Spleen (tissue), 11 donors: ENCODE measurements around the gene DIRAS3. TPM values are rescaled to one million over a fixed set of nuclear protein-coding genes. Genes with fewer than 3 reads are reported as not detected.

Source experiments
- DNase-seq: peaks from one replicate; pipeline ENCODE4 v3.0.0-alpha.2; 2020
- H3K27ac ChIP-seq, 8 donors: fragments of 200-600 bp; sonication (generic) in 7 of 8; 1 replicate in 4 of 8; 2 replicates in 4 of 8; pipeline versions ENCODE4 v1.5.0 to v1.8.0; 2016 to 2021; ENCODE audit warnings: inconsistent platforms in 4 of 8, mild to moderate bottlenecking in 4 of 8, moderate library complexity in 1 of 8
- H3K27me3 ChIP-seq, 7 donors: fragments of 200-600 bp; sonication (generic) in 6 of 7; replicated peaks in 1 of 7; 1 replicate in 4 of 7; 2 replicates in 3 of 7; pipeline versions ENCODE4 v1.5.0 to v1.8.0; 2016 to 2021; ENCODE audit warnings: inconsistent platforms in 3 of 7, mild to moderate bottlenecking in 1 of 7
- H3K36me3 ChIP-seq, 6 donors: fragments of 200-600 bp; sonication (generic) in 5 of 6; 1 replicate in 4 of 6; 2 replicates in 2 of 6; pipeline versions ENCODE4 v1.5.0 to v1.8.0; 2016 to 2021; ENCODE audit warnings: inconsistent platforms in 2 of 6
- H3K4me1 ChIP-seq, 6 donors: fragments of 200-600 bp; sonication (generic) in 5 of 6; 1 replicate in 3 of 6; 2 replicates in 3 of 6; pipeline versions ENCODE4 v1.5.0 to v1.8.0; 2016 to 2021; ENCODE audit warnings: inconsistent platforms in 3 of 6
- H3K4me3 ChIP-seq, 8 donors: fragments of 200-600 bp; sonication (generic) in 7 of 8; 1 replicate in 4 of 8; 2 replicates in 4 of 8; pipeline versions ENCODE4 v1.5.0 to v1.8.0; 2016 to 2021; ENCODE audit warnings: inconsistent platforms in 4 of 8, mild to moderate bottlenecking in 4 of 8, moderate library complexity in 2 of 8
- H3K9me3 ChIP-seq, 8 donors: fragments of 200-600 bp; sonication (generic) in 7 of 8; 1 replicate in 4 of 8; 2 replicates in 4 of 8; pipeline versions ENCODE4 v1.5.0 to v1.8.0; 2016 to 2021; ENCODE audit warnings: inconsistent platforms in 4 of 8
- CTCF ChIP-seq, 11 experiments: fragments of 200-600 bp in 7 of 11; fragments of 450-650 bp in 4 of 11; sonication (generic) in 4 of 11; IDR thresholded peaks in 8 of 11; conservative IDR thresholded peaks in 3 of 11; 1 replicate in 7 of 11; 2 replicates in 4 of 11; pipeline versions ENCODE4 v1.4.0 to v1.8.0; 2016 to 2021; ENCODE audit warnings: antibody characterized with exemption in 11 of 11, inconsistent platforms in 4 of 11, mild to moderate bottlenecking in 1 of 11
- POLR2A ChIP-seq, 3 donors: fragments of 450-650 bp; IDR thresholded peaks; one replicate each; pipeline ENCODE4 v1.5.1; 2017; ENCODE audit warnings: antibody characterized with exemption in 3 of 3, mild to moderate bottlenecking in 1 of 3
- POLR2AphosphoS5 ChIP-seq, 3 donors: sonication (generic); formaldehyde crosslinking; IDR thresholded peaks; one replicate each; pipeline ENCODE4 v1.5.1; 2017; ENCODE audit warnings: antibody characterized with exemption in 3 of 3
- WGBS, 5 donors: extraction: QIAGEN DNeasy Blood & Tissue Kit in 3 of 5; methylation state at CpG; one replicate each; pipeline versions ENCODE4 v1.1.5 to v1.1.7; 2013 to 2018; 5-methylcytosine and 5-hydroxymethylcytosine counted together
- intact Hi-C: fragments of 100-400 bp; cut with DNase I; formaldehyde crosslinking; loops from one replicate; pipeline ENCODE4 v1.15.0; 2023; ENCODE audit warnings: low total_unique reads
- polyA plus RNA-seq, 3 donors: library from polyadenylated mRNA; stranded (reverse); fragments of 200-250 nt; gene quantifications; one replicate each; pipeline ENCODE4 v1.2.1, GENCODE V29; 2013
- total RNA-seq, 7 donors: library from RNA; depleted of rRNA in 3 of 7; stranded (reverse); fragments of >200 nt in 3 of 7; fragmentation: NEBNext Ultra II Directional in 4 of 7; extraction: Animal tissue kit (Norgen Biotek cat#: 25700) in 4 of 7; gene quantifications; one replicate each; pipeline versions ENCODE4 v1.1.0 to v1.2.1, GENCODE V29; 2016 to 2021
- donor health status: healthy with polysubstance abuse.
- donor health status: DM: no; HTN: no; CAD: no; lungs with moderate emphysema.
- donor health status: DM: no; HTN: no; CAD: no.
- donor health status: Bipolar disorder and iron deficiency.
- donor health status: healthy.
- donor health status: DM: no; HTN: no; CAD: no.
- donor health status: DM: yes; HTN: yes; CAD: no.

DIRAS3 gene
- total and polyA plus RNA-seq, 10 donors: 0.92 to 3.0 (median 1.5) TPM

GRCh38 chr1:68028566-68028965, 21.9 kb downstream of the DIRAS3 start:
- no peak overlapping the region for H3K4me3 ChIP-seq
- H3K27ac ChIP-seq: no peak overlapping the region
- no peaks in the 10 kb centered on the region for H3K27me3 ChIP-seq
- DNase-seq: no peak
- H3K36me3 ChIP-seq: no peaks in the 10 kb centered on the region
- no peaks in the 10 kb centered on the region for H3K9me3 ChIP-seq
- no peaks in the 10 kb centered on the region for H3K4me1 ChIP-seq
- intact Hi-C loops: no loop called here
- 76 to 83% (median 80%) methylated on average over 3 of the region's 3 CpGs for WGBS, 5 donors
- TF ChIP-seq POLR2A (IDR thresholded peaks at IDR 0.05) (no peak), POLR2AphosphoS5 (IDR thresholded peaks at IDR 0.05) (no peak), CTCF (IDR thresholded peaks at IDR 0.05 in 8 of 11, conservative IDR thresholded peaks at IDR 0.05 in 3 of 11) (no peak)

- 69 to 93% (median 76%) methylated on average over 2 of the region's 2 CpGs for WGBS, 5 donors
- intact Hi-C loops: no loop called here
These were observed 25.6 kb downstream of the DIRAS3 start for GRCh38 chr1:68024635-68025338.

DNA sequence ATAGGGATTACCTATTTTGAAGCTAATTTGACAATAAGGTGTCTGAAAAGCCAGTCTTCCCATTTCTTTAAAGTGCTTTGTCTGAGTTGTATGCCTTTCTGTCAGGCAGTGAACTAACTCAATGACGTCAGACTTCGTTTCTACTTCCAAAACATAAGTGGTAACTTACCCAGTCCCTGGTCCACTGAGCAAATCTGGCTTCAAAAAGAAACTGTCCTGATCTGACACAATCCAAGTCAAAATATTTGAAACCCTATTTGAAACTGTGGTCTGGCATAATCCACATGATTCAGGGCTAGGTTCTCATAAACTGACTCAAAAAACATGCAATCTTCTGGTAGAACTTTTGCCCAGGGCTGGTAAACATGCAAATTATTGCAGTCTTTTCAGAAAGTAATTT, 34.0 kb downstream of the DIRAS3 start:
- intact Hi-C loops: no loop called here
- no peaks in the 10 kb centered on the region for H3K36me3 ChIP-seq
- H3K4me3 ChIP-seq: no peak overlapping the region
- H3K27ac ChIP-seq: no peak overlapping the region
- 75 to 92% (median 83%) methylated on average over 2 of the region's 2 CpGs for WGBS, 5 donors
- no peaks in the 10 kb centered on the region for H3K9me3 ChIP-seq
- no peak for DNase-seq
- H3K27me3 ChIP-seq: no peaks in the 10 kb centered on the region
- TF ChIP-seq CTCF (IDR thresholded peaks at IDR 0.05 in 8 of 11, conservative IDR thresholded peaks at IDR 0.05 in 3 of 11) (no peak), POLR2A (IDR thresholded peaks at IDR 0.05) (no peak), POLR2AphosphoS5 (IDR thresholded peaks at IDR 0.05) (no peak)
- no peaks in the 10 kb centered on the region for H3K4me1 ChIP-seq

More at GRCh38 chr1:68024635-68025338, 25.6 kb downstream of the DIRAS3 start:
- Histone ChIP-seq H3K27ac (no peak overlapping the region), H3K27me3 (no peaks in the 10 kb centered on the region), H3K9me3 (no peaks in the 10 kb centered on the region), H3K4me1 (no peaks in the 10 kb centered on the region), H3K4me3 (no peak overlapping the region), H3K36me3 (no peaks in the 10 kb centered on the region)
- no peak for DNase-seq
- TF ChIP-seq CTCF (IDR thresholded peaks at IDR 0.05 in 8 of 11, conservative IDR thresholded peaks at IDR 0.05 in 3 of 11): no peak
- no peak for TF ChIP-seq POLR2A (IDR thresholded peaks at IDR 0.05)
- TF ChIP-seq POLR2AphosphoS5 (IDR thresholded peaks at IDR 0.05): no peak

DNA sequence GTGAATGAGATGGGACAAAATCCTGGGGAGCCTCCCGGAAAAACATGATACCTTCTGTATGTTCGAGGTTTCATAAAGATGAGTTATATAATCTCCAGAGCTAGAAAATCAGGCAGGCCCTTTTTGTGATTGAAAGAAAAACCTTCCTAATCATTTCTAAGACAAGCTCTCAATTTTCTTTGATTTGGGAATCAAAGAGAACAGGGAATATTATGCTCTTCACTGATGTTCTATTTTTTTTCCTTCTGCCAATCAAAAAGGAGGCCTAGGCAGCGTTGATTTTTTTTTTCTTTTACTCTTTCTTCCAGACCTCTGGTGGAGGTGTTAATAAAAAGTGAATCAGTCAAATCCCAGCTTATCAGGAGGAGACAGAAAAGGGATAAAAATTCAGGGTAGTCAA, 34.5 kb downstream of the DIRAS3 start:
- no peaks in the 10 kb centered on the region for H3K36me3 ChIP-seq
- no peak overlapping the region for H3K4me3 ChIP-seq
- TF ChIP-seq CTCF (IDR thresholded peaks at IDR 0.05 in 8 of 11, conservative IDR thresholded peaks at IDR 0.05 in 3 of 11) (no peak), POLR2A (IDR thresholded peaks at IDR 0.05) (no peak), POLR2AphosphoS5 (IDR thresholded peaks at IDR 0.05) (no peak)
- intact Hi-C loops: no loop called here
- no peaks in the 10 kb centered on the region for H3K27me3 ChIP-seq
- no peaks in the 10 kb centered on the region for H3K9me3 ChIP-seq
- no peak for DNase-seq
- no peak overlapping the region for H3K27ac ChIP-seq
- no peaks in the 10 kb centered on the region for H3K4me1 ChIP-seq
- WGBS, 5 donors: 83 to 95% (median 89%) methylated on average over 3 of the region's 3 CpGs
